GM12878 (cell line): Measurements from ENCODE around the gene C1QTNF9. TPM values are rescaled to one million over a fixed set of nuclear protein-coding genes. Genes with fewer than 3 reads are reported as not detected.

ENCODE experiments used
- ATAC-seq: fragments of 200-7000 bp; cut with Tn5 transposase; 3 replicates; pipeline ENCODE4 v1.9.1; 2020; ENCODE audit warnings: mild to moderate bottlenecking, moderate library complexity
- BruUV-seq: library from RNA; stranded (reverse); fragments of 400-500 nt; replicated peaks from 2 replicates; lab custom pipeline; 2021; lab: Mats Ljungman, UMichigan
- CTCF ChIA-PET: fragments of 300-600 bp; sonication (Branson Sonifier 250); formaldehyde crosslinking; extraction: SDS; loops from one replicate; lab custom pipeline; 2021; ENCODE audit warnings: inconsistent platforms; lab: Yijun Ruan, JAX
- POLR2A ChIA-PET: fragments of 350-600 bp; formaldehyde crosslinking; extraction: SDS; loops from one replicate; lab custom pipeline; 2021; ENCODE audit warnings: inconsistent platforms; lab: Charles Lee
- RAD21 ChIA-PET: fragments of 300-600 bp; sonication (Branson Sonifier 250); formaldehyde crosslinking; loops from one replicate; lab custom pipeline; 2023; ENCODE audit warnings: antibody characterized with exemption; ENCODE audit not compliant: unreplicated experiment; lab: Charles Lee
- SMC1A ChIA-PET: fragments of 300-600 bp; sonication (Branson Sonifier 250); formaldehyde crosslinking; loops from one replicate; lab custom pipeline; 2023; ENCODE audit not compliant: unreplicated experiment, uncharacterized antibody; lab: Charles Lee
- DNase-seq: peaks from one replicate; pipeline ENCODE4 v3.0.0-alpha.2; 2011; ENCODE audit warnings: low read depth, low spot score
- FAIRE-seq: peaks from 3 replicates; lab custom pipeline; 2011; peaks lifted over from hg19 to GRCh38; lab: Jason Lieb, UNC
- H2AFZ ChIP-seq: 2 replicates; pipeline ENCODE4 v1.6.0; 2011; ENCODE audit warnings: low read depth, low read length, control low read depth; ENCODE audit not compliant: control insufficient read depth
- H3K27ac ChIP-seq: 2 replicates; pipeline ENCODE4 v1.5.1; 2011; ENCODE audit warnings: control low read depth; ENCODE audit not compliant: control insufficient read depth, insufficient read depth
- H3K27me3 ChIP-seq, 2 experiments: replicated peaks in 1 of 2; 2 replicates each; pipeline versions ENCODE4 v1.6.0 to v1.6.1; 2011; ENCODE audit warnings: low read length in 1 of 2; ENCODE audit not compliant: control insufficient read depth in 2 of 2, insufficient read depth in 2 of 2
- H3K36me3 ChIP-seq, 2 experiments: 2 replicates each; pipeline ENCODE4 v1.5.1; 2011; ENCODE audit warnings: low read length in 1 of 2; ENCODE audit not compliant: control insufficient read depth in 2 of 2, insufficient read depth in 2 of 2
- H3K4me1 ChIP-seq: 2 replicates; pipeline ENCODE4 v1.6.1; 2011; ENCODE audit warnings: mild to moderate bottlenecking, low read length, moderate library complexity, mixed read lengths; ENCODE audit not compliant: control insufficient read depth, insufficient read depth
- H3K4me2 ChIP-seq: 2 replicates; pipeline ENCODE4 v1.6.0; 2011; ENCODE audit warnings: control low read depth; ENCODE audit not compliant: control insufficient read depth, insufficient read depth
- H3K4me3 ChIP-seq: fragments of 200-600 bp; sonication (generic); 2 replicates; pipeline ENCODE4 v1.5.1; 2016
- H3K79me2 ChIP-seq: 2 replicates; pipeline ENCODE4 v1.6.0; 2011; ENCODE audit warnings: low read length; ENCODE audit not compliant: control insufficient read depth, insufficient read depth
- H3K9ac ChIP-seq: 2 replicates; pipeline ENCODE4 v1.8.0; 2011; ENCODE audit warnings: low read length, control low read depth, mixed read lengths; ENCODE audit not compliant: control insufficient read depth, insufficient read depth
- H3K9me3 ChIP-seq: replicated peaks from 3 replicates; pipeline ENCODE4 v1.5.1; 2011; ENCODE audit warnings: mild to moderate bottlenecking, low read length; ENCODE audit not compliant: control insufficient read depth, insufficient read depth
- H4K20me1 ChIP-seq: 2 replicates; pipeline ENCODE4 v1.6.0; 2011; ENCODE audit not compliant: control insufficient read depth, insufficient read depth
- MEF2B ChIP-seq: fragments of 450-650 bp; IDR thresholded peaks from 2 replicates; pipeline ENCODE4 v1.6.1; 2018; ENCODE audit warnings: mild to moderate bottlenecking, moderate library complexity; ENCODE audit not compliant: partially characterized antibody, poor library complexity, severe bottlenecking
- NFXL1 ChIP-seq: fragments of 450-650 bp; IDR thresholded peaks from 2 replicates; pipeline ENCODE4 v1.6.1; 2017; ENCODE audit warnings: antibody characterized with exemption, mild to moderate bottlenecking, borderline replicate concordance
- WGBS: methylation state at CpG from one replicate; pipeline ENCODE4 v1.1.6; 2016; ENCODE audit warnings: low lambda C conversion rate; ENCODE audit not compliant: insufficient replicate concordance, insufficient coverage; ENCODE audit errors: missing lambda C conversion rate; 5-methylcytosine and 5-hydroxymethylcytosine counted together
- in situ Hi-C: fragments of 300-500 bp; cut with MboI; formaldehyde crosslinking; loops from 9 replicates; pipeline ENCODE4 v1.14.3; 2018; ENCODE audit warnings: mixed read lengths
- intact Hi-C: fragments of 100-400 bp; cut with micrococcal nuclease; formaldehyde crosslinking; loops from one replicate; pipeline ENCODE4 v1.14.2; 2022; ENCODE audit not compliant: unreplicated experiment
- polyA plus RNA-seq, 11 experiments: library from polyadenylated mRNA; depleted of rRNA in 4 of 11; unstranded in 6 of 11; stranded (reverse) in 5 of 11; fragments of >200 nt; fragmentation: Nextera tagmentation in 4 of 11; fragmentation: Illumina TruSeq in 1 of 11; extraction: Ambion mirVana in 4 of 11; extraction: Trizol in 1 of 11; gene quantifications; 1 replicate in 1 of 11; 2 replicates in 10 of 11; pipeline versions ENCODE4 v1.2.1 to v1.2.3, GENCODE V29; 2011 to 2016; ENCODE audit warnings: inconsistent platforms in 2 of 11, missing spikeins in 2 of 11, low read depth in 1 of 11
- total RNA-seq, 4 experiments: library from RNA; depleted of rRNA in 3 of 4; stranded (reverse); fragments of >200 nt in 3 of 4; fragmentation: Illumina TruSeq in 1 of 4; extraction: Trizol in 1 of 4; gene quantifications; 2 replicates each; pipeline versions ENCODE4 v1.2.1 to v1.2.3, GENCODE V29; 2013 to 2021
- TF ChIP-seq, protein P1 (sequence below): fragments of 450-650 bp; formaldehyde crosslinking; IDR thresholded peaks from 2 replicates; pipeline ENCODE4 v1.4.0; 2022; ENCODE audit warnings: mild to moderate bottlenecking, moderate library complexity

C1QTNF9 gene
- total and polyA plus RNA-seq, 10 of the 15 experiments (the other 5 are each of a cell fraction or from before 2014, with no cell fraction given), result not detected

DNA sequence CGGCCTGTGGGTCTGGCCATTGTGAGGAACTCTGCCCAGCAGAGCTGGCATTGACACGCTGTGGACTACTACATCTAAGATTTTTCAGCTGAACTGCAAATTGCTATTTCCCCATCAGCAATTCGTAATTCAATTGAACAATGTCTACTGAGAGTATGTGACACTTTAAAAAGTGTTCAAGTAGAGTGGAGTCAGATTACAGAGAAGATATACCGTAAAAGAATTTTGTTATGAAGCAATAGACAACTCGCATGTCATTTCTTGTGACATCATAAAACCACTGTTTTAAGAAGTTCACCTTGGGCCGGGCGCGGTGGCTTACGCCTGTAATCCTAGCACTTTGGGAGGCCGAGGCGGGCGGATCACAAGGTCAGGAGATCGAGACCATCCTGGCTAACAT is 32.5 kb upstream of the C1QTNF9 start:
- Histone ChIP-seq H4K20me1 (no peaks in the 10 kb centered on the region), H2AFZ (no peak overlapping the region), H3K9ac (no peak overlapping the region), H3K4me2 (peak overlapping the region; percentile 21; the same call in 1 of the 2 replicates), H3K4me1 (peaks cover 53% of the 10 kb centered on the region), H3K9me3 (no peaks in the 10 kb centered on the region), H3K27me3 (no peaks in the 10 kb centered on the region), H3K27ac (no peak overlapping the region), H3K79me2 (peaks cover 46% of the 10 kb centered on the region), H3K4me3 (no peak overlapping the region), H3K36me3 (no peaks in the 10 kb centered on the region; a peak in 1 of 4 replicates)
- DNase-seq (no peak), ATAC-seq (no peak), FAIRE-seq (no peak)
- WGBS, result 94% methylated on average over 13 of the region's 13 CpGs
- ChIA-PET RAD21 (interaction anchor here (2.0 kb wide), 1 partner anchor 46 kb away, joined by 4 read pairs; no protein-coding TSS in a partner anchor), CTCF (no interaction called here), SMC1A (interaction anchor here (1.4 kb wide), 1 partner anchor 17 kb away, joined by 3 read pairs; no protein-coding TSS in a partner anchor), POLR2A (interaction anchor here (0.6 kb wide), 1 partner anchor 115 kb away, joined by 3 read pairs; no protein-coding TSS in a partner anchor)
- intact Hi-C loops, result no loop called here
- no TSS peak for BruUV-seq
- in situ Hi-C loops, result no loop called here
- TF ChIP-seq MEF2B (no peak), NFXL1 (no peak)
- TF ChIP-seq, protein P1, sequence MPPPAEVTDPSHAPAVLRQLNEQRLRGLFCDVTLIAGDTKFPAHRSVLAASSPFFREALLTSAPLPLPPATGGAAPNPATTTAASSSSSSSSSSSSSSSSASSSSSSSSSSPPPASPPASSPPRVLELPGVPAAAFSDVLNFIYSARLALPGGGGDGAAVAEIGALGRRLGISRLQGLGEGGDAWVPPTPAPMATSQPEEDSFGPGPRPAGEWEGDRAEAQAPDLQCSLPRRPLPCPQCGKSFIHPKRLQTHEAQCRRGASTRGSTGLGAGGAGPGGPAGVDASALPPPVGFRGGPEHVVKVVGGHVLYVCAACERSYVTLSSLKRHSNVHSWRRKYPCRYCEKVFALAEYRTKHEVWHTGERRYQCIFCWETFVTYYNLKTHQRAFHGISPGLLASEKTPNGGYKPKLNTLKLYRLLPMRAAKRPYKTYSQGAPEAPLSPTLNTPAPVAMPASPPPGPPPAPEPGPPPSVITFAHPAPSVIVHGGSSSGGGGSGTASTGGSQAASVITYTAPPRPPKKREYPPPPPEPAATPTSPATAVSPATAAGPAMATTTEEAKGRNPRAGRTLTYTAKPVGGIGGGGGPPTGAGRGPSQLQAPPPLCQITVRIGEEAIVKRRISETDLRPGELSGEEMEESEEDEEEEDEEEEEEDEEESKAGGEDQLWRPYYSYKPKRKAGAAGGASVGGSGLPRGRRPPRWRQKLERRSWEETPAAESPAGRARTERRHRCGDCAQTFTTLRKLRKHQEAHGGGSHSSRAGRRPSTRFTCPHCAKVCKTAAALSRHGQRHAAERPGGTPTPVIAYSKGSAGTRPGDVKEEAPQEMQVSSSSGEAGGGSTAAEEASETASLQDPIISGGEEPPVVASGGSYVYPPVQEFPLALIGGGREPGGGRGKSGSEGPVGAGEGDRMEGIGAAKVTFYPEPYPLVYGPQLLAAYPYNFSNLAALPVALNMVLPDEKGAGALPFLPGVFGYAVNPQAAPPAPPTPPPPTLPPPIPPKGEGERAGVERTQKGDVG (CRISPR knock-in tag), result no peak
